NCI-H2081 (cell line): Measurements from ENCODE around the gene FGF10.

Experiments
- DNase-seq, 2 experiments: peaks; one replicate each; lab custom pipeline; 2025; lab: John Stamatoyannopoulos, UW

Gene FGF10

DNA sequence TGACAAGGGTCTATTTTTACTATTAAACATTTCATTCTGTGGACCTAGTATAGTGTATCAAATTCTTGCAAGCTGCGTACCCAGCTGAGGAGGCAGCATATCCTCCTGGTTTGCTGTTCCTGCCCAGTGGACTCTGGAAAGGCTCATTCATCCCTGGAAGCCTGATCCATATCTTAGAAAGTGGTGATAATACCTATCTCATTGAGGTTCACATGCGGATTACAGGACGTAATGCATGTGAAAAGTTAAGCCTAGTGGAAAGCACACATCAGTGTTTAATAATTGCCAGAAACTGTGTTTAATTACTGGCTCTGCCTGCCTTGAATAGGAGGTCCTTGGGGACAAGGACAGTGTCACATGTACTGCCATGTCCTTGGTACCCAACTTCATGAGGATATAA lies 132.0 kb downstream of the FGF10 start:
- DNase-seq: no peak
